Right lobe of liver (tissue), 4 donors: ENCODE measurements around the gene GRAMD2A.

Experiments
- CTCF ChIP-seq, 4 donors: fragments of 200-600 bp in 3 of 4; fragments of 450-650 bp in 1 of 4; IDR thresholded peaks; one replicate each; pipeline versions ENCODE4 v1.5.1 to v1.8.0; 2016 to 2022; ENCODE audit warnings: antibody characterized with exemption in 4 of 4, mild to moderate bottlenecking in 2 of 4
- POLR2A ChIP-seq: fragments of 450-650 bp; IDR thresholded peaks from one replicate; pipeline ENCODE4 v1.6.1; 2017; ENCODE audit warnings: antibody characterized with exemption, mild to moderate bottlenecking
- donor health status: DM: no; HTN: no; CAD: no.
- donor health status: DM: no; HTN: no; CAD: no.
- donor health status: DM: no; HTN: yes; CAD: no.

GRCh38 chr15:72220687-72221086 lies 23.1 kb upstream of the GRAMD2A start:
- TF ChIP-seq CTCF (IDR thresholded peaks at IDR 0.05), result no peak
- no peak for TF ChIP-seq POLR2A
